Left ventricle myocardium inferior (tissue), 1 donor: ENCODE data around the gene PHC3. TPM values are rescaled to one million over a fixed set of nuclear protein-coding genes. Genes with fewer than 3 reads are reported as not detected.

Experiments
- DNase-seq: peaks from one replicate; pipeline ENCODE4 v3.0.0-alpha.2; 2020
- H3K27ac ChIP-seq: fragments of 200-600 bp; replicated peaks from 2 replicates; pipeline ENCODE4 v1.8.0; 2021
- H3K27me3 ChIP-seq: fragments of 200-600 bp; 2 replicates; pipeline ENCODE4 v1.8.0; 2021; ENCODE audit warnings: low read depth
- H3K36me3 ChIP-seq: fragments of 200-600 bp; 2 replicates; pipeline ENCODE4 v1.8.0; 2021
- H3K4me1 ChIP-seq: fragments of 200-600 bp; 2 replicates; pipeline ENCODE4 v1.8.0; 2021
- H3K4me3 ChIP-seq: fragments of 200-600 bp; 2 replicates; pipeline ENCODE4 v1.8.0; 2021; ENCODE audit warnings: mild to moderate bottlenecking, moderate library complexity
- H3K9me3 ChIP-seq: fragments of 200-600 bp; replicated peaks from 2 replicates; pipeline ENCODE4 v1.8.0; 2021
- intact Hi-C: fragments of 100-400 bp; cut with micrococcal nuclease; formaldehyde crosslinking; loops from one replicate; pipeline ENCODE4 v1.11.0; 2022
- total RNA-seq: library from RNA; stranded (reverse); fragmentation: NEBNext Ultra II Directional; extraction: Animal tissue kit (Norgen Biotek cat#: 25700); gene quantifications from one replicate; pipeline ENCODE4 v1.2.1, GENCODE V29; 2021
- TF ChIP-seq, protein P1 (sequence below): fragments of 200-600 bp; IDR thresholded peaks from 2 replicates; pipeline ENCODE4 v1.8.0; 2021; ENCODE audit warnings: antibody characterized with exemption, mild to moderate bottlenecking, borderline replicate concordance
- donor health status: DM: no; HTN: yes; CAD: no; lungs with severe emphysema.

Gene PHC3
- total RNA-seq, 1 donor from 2014 or later = 53.1 TPM

DNA sequence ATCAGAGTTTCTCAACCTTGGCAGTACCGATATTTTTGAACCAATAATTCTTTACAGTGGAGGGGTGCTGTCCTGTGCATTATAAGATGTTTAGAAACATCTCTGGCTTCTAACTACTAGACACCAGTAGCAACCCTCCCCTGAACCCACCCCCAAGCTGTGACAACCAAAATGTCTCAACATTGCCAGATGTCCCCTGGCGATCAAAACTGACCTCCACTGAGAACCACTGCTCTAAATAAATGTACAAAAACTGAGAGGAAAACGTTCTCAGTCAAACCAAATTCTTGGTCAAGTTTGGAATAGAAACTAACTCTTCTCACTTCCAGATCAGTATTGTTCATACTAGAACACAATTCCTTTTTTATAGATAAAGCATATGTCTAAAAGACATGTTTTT, 85.2 kb downstream of the PHC3 start:
- peaks cover 89% of the 10 kb centered on the region for H3K36me3 ChIP-seq

DNA sequence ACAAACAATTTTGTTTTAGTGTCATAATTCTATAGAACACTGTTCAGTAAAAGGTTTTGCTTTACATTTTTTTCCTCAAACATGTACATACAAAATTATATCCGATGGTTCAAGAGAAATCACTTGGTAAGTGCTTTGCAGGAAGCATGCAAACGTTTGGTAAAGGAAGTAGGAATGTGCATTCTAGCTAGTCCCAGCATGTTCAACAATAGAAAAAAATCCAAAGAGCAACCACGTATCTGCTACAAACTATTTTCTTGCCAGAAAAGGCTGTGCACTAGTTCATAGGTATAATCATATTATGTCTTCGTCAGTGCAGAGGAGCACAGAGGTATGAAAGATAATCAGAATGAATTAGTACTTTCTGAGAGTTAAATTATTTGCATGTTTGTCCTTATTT, 85.8 kb downstream of the PHC3 start:
- TF ChIP-seq, protein P1, sequence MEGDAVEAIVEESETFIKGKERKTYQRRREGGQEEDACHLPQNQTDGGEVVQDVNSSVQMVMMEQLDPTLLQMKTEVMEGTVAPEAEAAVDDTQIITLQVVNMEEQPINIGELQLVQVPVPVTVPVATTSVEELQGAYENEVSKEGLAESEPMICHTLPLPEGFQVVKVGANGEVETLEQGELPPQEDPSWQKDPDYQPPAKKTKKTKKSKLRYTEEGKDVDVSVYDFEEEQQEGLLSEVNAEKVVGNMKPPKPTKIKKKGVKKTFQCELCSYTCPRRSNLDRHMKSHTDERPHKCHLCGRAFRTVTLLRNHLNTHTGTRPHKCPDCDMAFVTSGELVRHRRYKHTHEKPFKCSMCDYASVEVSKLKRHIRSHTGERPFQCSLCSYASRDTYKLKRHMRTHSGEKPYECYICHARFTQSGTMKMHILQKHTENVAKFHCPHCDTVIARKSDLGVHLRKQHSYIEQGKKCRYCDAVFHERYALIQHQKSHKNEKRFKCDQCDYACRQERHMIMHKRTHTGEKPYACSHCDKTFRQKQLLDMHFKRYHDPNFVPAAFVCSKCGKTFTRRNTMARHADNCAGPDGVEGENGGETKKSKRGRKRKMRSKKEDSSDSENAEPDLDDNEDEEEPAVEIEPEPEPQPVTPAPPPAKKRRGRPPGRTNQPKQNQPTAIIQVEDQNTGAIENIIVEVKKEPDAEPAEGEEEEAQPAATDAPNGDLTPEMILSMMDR = no peak
- DNase-seq = no peak
- peaks cover 84% of the 10 kb centered on the region for H3K36me3 ChIP-seq
- H3K4me3 ChIP-seq = no peak overlapping the region
- no peaks in the 10 kb centered on the region for H3K4me1 ChIP-seq
- H3K9me3 ChIP-seq = no peaks in the 10 kb centered on the region
- intact Hi-C loops = loop anchor here (10.0 kb wide), 1 partner anchor 111 kb away; no protein-coding TSS in a partner anchor
- no peaks in the 10 kb centered on the region for H3K27me3 ChIP-seq
- no peak overlapping the region for H3K27ac ChIP-seq

More for the DNA sequence above, 85.2 kb downstream of the PHC3 start:
- no peak for DNase-seq
- intact Hi-C loops = loop anchor here (10.0 kb wide), 1 partner anchor 112 kb away; no protein-coding TSS in a partner anchor
- TF ChIP-seq, protein P1 = no peak
- H3K27ac ChIP-seq = no peak overlapping the region
- H3K9me3 ChIP-seq = no peaks in the 10 kb centered on the region
- no peaks in the 10 kb centered on the region for H3K27me3 ChIP-seq
- H3K4me3 ChIP-seq = no peak overlapping the region
- no peaks in the 10 kb centered on the region for H3K4me1 ChIP-seq

DNA sequence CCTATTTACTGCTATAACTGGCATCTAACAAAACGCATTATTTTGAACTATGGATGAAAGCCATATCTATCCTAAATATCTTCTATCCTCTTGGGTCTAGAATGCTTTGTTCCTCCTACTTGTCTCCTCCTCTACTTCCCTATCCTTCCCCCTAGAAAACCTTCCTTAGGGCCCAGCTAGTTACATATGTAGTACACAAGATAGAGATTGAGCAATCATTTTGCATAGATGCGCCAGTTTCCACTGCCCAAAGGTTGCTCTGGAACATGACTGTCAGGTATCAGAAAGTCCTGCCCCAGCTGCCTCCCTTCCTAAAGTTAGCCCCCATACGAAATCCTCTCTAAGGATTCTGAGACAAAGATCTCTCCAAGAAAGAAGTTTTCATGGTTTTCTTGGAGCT, 88.6 kb downstream of the PHC3 start:
- TF ChIP-seq, protein P1 = no peak
- H3K27me3 ChIP-seq = no peaks in the 10 kb centered on the region
- no peaks in the 10 kb centered on the region for H3K9me3 ChIP-seq
- peaks cover 70% of the 10 kb centered on the region for H3K36me3 ChIP-seq
- DNase-seq = no peak
- H3K4me3 ChIP-seq = no peak overlapping the region
- intact Hi-C loops = loop anchor here (10.0 kb wide), 1 partner anchor 108 kb away; no protein-coding TSS in a partner anchor
- H3K27ac ChIP-seq = no peak overlapping the region
- H3K4me1 ChIP-seq = no peaks in the 10 kb centered on the region

DNA sequence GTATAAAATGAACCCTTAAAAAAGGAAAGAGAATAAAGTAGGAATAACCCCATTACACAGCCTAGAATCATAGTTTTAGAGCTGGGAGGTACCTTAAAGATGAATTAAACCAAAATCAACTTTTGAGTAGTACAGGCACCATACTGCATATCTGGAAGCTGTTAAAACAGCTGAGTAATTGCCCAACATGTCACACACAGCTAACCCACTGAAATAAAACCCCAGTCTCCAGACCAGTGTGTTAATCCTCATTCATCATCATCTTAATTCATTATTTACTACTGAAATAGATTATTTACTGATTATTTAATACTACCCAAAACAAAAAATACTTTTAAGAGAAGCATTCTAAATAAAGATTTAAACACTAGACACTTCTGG, 90.9 kb downstream of the PHC3 start:
- no peak for DNase-seq
- Histone ChIP-seq H3K36me3 (peaks cover 64% of the 10 kb centered on the region), H3K9me3 (no peaks in the 10 kb centered on the region), H3K4me3 (no peak overlapping the region), H3K27ac (no peak overlapping the region), H3K27me3 (no peaks in the 10 kb centered on the region), H3K4me1 (no peaks in the 10 kb centered on the region)
- intact Hi-C loops = loop anchor here (10.0 kb wide), 1 partner anchor 106 kb away; no protein-coding TSS in a partner anchor
- TF ChIP-seq, protein P1 = no peak

DNA sequence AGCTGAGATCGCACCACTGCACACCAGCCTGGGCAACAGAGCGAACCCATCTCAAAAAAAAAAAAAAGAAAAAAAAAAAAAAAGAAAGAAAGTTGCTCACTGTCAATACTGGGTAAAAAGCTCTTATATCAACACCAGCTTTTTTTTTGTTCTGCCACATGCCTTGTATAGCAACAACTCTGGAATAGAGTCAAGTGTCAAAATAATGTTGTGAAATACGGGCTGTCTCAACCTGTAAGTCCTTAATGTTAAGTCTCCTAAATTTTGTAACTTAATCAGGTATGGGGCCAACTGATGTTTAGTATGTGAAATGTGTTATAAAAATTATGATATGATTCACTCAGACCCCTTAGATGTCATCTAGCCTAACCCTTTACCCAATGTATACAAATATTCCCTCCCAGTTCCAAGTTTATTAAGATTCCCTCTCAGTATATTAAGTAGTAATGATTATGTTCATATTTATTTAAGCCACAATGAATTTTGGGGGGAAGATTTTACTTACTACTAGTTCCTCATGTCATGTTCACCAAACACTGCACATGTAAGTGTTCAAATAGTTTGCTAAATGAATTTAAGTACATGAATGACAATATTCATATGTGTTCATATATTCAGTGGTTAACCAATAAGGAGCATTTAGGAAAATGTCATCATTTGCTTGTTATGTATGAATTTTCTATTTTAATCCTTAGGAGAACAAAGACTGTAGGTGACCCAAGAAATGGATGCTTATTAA, 91.5 kb downstream of the PHC3 start:
- Histone ChIP-seq H3K9me3 (no peaks in the 10 kb centered on the region), H3K36me3 (peaks cover 64% of the 10 kb centered on the region), H3K27ac (no peak overlapping the region), H3K27me3 (no peaks in the 10 kb centered on the region), H3K4me1 (no peaks in the 10 kb centered on the region), H3K4me3 (no peak overlapping the region)
- TF ChIP-seq, protein P1 = no peak
- no peak for DNase-seq
- intact Hi-C loops = loop anchor here (10.0 kb wide), 1 partner anchor 105 kb away; no protein-coding TSS in a partner anchor
